Vagina (tissue), 2 donors: Measurements from ENCODE around the gene TMEM131L.

Source experiments
- POLR2A ChIP-seq, 2 donors: fragments of 450-650 bp; IDR thresholded peaks; one replicate each; pipeline ENCODE4 v1.6.1; 2017; ENCODE audit warnings: antibody characterized with exemption in 2 of 2, mild to moderate bottlenecking in 2 of 2, moderate library complexity in 2 of 2
- POLR2AphosphoS5 ChIP-seq, 2 donors: sonication (generic); formaldehyde crosslinking; IDR thresholded peaks; one replicate each; pipeline ENCODE4 v1.9.0; 2017; ENCODE audit warnings: antibody characterized with exemption in 2 of 2, mild to moderate bottlenecking in 2 of 2, low read depth in 1 of 2; ENCODE audit not compliant: insufficient read depth in 1 of 2

DNA sequence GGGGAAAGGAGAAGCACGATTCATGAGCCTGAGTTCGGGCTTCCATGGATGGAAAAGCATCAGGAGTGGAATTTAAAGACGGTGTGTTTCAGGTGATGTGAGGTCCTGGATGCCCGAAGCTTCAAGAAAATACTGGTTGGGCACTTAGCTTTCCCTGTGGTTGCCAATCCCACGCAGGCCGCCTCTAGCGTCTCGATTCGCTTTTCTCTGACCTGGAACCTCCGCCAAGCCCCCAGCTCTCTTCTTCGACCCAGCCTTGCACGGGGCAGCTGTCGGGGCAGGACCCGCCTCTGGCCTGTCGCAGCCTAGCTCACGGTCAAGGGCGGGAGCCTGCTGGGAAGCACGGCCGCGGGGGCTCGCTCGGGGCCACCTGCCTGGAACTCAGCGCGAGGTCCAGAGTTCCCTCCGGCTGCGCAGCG is 217.6 kb downstream of the TMEM131L start:
- no peak for TF ChIP-seq POLR2AphosphoS5 (IDR thresholded peaks at IDR 0.05; ENCODE audit: insufficient read depth in 1 of 2, low read depth in 1 of 2)
- TF ChIP-seq POLR2A (IDR thresholded peaks at IDR 0.05) = peak in 1 of 2 donors; percentile 10
